ENCODE data around the gene CCIN.

Gene CCIN

GRCh38 chr9:36145970-36146369, 23.2 kb upstream of the CCIN start:
- no peak for TF ChIP-seq CTCF (IDR thresholded peaks at IDR 0.05; ENCODE audit: insufficient read depth, low read depth, low read length, missing control alignments)

GRCh38 chr9:36146651-36147050, 22.5 kb upstream of the CCIN start:
- DNase-seq (ENCODE audit: low read depth) = no peak
- TF ChIP-seq CTCF (IDR thresholded peaks at IDR 0.05; ENCODE audit: insufficient read depth, low read depth, low read length, missing control alignments) = no peak
- no peak overlapping the region for H3K4me3 ChIP-seq (ENCODE audit: low read length)

More at GRCh38 chr9:36145970-36146369, 23.2 kb upstream of the CCIN start:
- DNase-seq (ENCODE audit: low read depth) = no peak
- no peak overlapping the region for H3K4me3 ChIP-seq (ENCODE audit: low read length)

GRCh38 chr9:36147441-36148175, 21.6 kb upstream of the CCIN start:
- DNase-seq (ENCODE audit: low read depth) = no peak
- no peak overlapping the region for H3K4me3 ChIP-seq (ENCODE audit: low read length)
- TF ChIP-seq CTCF (IDR thresholded peaks at IDR 0.05; ENCODE audit: insufficient read depth, low read depth, low read length, missing control alignments) = no peak

- no peak overlapping the region for H3K4me3 ChIP-seq (ENCODE audit: low read length)
- no peak for TF ChIP-seq CTCF (IDR thresholded peaks at IDR 0.05; ENCODE audit: insufficient read depth, low read depth, low read length, missing control alignments)
- DNase-seq (ENCODE audit: low read depth) = peak; percentile 72
Observed at GRCh38 chr9:36148311-36149051, 20.7 kb upstream of the CCIN start.

GRCh38 chr9:36149197-36149596, 20.0 kb upstream of the CCIN start:
- no peak for TF ChIP-seq CTCF (IDR thresholded peaks at IDR 0.05; ENCODE audit: insufficient read depth, low read depth, low read length, missing control alignments)
- H3K4me3 ChIP-seq (ENCODE audit: low read length) = no peak overlapping the region
- DNase-seq (ENCODE audit: low read depth) = peak; percentile 17

GRCh38 chr9:36150574-36151315, 18.4 kb upstream of the CCIN start:
- DNase-seq (ENCODE audit: low read depth) = peak; percentile 41
- no peak for TF ChIP-seq CTCF (IDR thresholded peaks at IDR 0.05; ENCODE audit: insufficient read depth, low read depth, low read length, missing control alignments)
- no peak overlapping the region for H3K4me3 ChIP-seq (ENCODE audit: low read length)
